ENCODE data around the gene ZNF521. TPM values are rescaled to one million over a fixed set of nuclear protein-coding genes. Genes with fewer than 3 reads are reported as not detected.

Gene ZNF521
- polyA plus RNA-seq, 3 donors: 0.07 to 0.20 TPM; not detected in 1

GRCh38 chr18:25364732-25365131, 12.8 kb upstream of the ZNF521 start:
- Histone ChIP-seq H3K4me2 (replicated peaks; ENCODE audit: extremely low read depth, low read length, poor library complexity, severe bottlenecking) (no peak overlapping the region), H3K27me3 (ENCODE audit: control insufficient read depth in 2 of 2, insufficient read depth in 2 of 2, low read length in 2 of 2) (no peaks in the 10 kb centered on the region), H3K9me3 (replicated peaks in 1 of 2; ENCODE audit: control insufficient read depth in 1 of 2, insufficient read depth in 1 of 2, low read length in 2 of 2) (no peaks in the 10 kb centered on the region), H3K36me3 (replicated peaks in 1 of 2; ENCODE audit: control insufficient read depth in 1 of 2, insufficient read depth in 2 of 2, low read length in 2 of 2) (no peaks in the 10 kb centered on the region), H3K27ac (ENCODE audit: low read depth in 1 of 2, low read length in 2 of 2) (no peak overlapping the region), H2AFZ (ENCODE audit: insufficient read depth, low read depth, low read length, poor library complexity, severe bottlenecking) (no peak overlapping the region), H4K20me1 (ENCODE audit: insufficient read depth, low read length) (no peaks in the 10 kb centered on the region), H3K9ac (ENCODE audit: insufficient read depth, low read length, poor library complexity, severe bottlenecking) (no peak overlapping the region), H3K4me1 (ENCODE audit: control insufficient read depth in 1 of 2, insufficient read depth in 2 of 2, low read length in 2 of 2) (peaks cover 0 to 15% of the 10 kb centered on the region in 2 donors), H3K79me2 (ENCODE audit: insufficient read depth, low read length) (no peaks in the 10 kb centered on the region), H3K4me3 (replicated peaks in 1 of 3; ENCODE audit: low read depth in 2 of 3, low read length in 3 of 3) (no peak overlapping the region)
- H3K36me3 Mint-ChIP-seq: no peaks in the 10 kb centered on the region
- H3K9me3 Mint-ChIP-seq: peaks cover 0 to 7% (median 2%) of the 10 kb centered on the region in 7 donors
- no peak for TF ChIP-seq CTCF (IDR thresholded peaks at IDR 0.05)
- DNase-seq: no peak
- no peak overlapping the region for H3K27ac Mint-ChIP-seq
- intact Hi-C loops (cut with micrococcal nuclease): no loop called here
- H3K4me3 Mint-ChIP-seq: no peak overlapping the region
- peaks cover 14% of the 10 kb centered on the region for H3K4me1 Mint-ChIP-seq
- peaks cover 1 to 5% (median 4%) of the 10 kb centered on the region in 3 donors for H3K27me3 Mint-ChIP-seq (ENCODE audit: low read depth in 3 of 3)

GRCh38 chr18:25360301-25360899, 8.4 kb upstream of the ZNF521 start:
- Histone ChIP-seq H3K4me2 (replicated peaks; ENCODE audit: extremely low read depth, low read length, poor library complexity, severe bottlenecking) (no peak overlapping the region), H3K36me3 (replicated peaks in 1 of 2; ENCODE audit: control insufficient read depth in 1 of 2, insufficient read depth in 2 of 2, low read length in 2 of 2) (no peaks in the 10 kb centered on the region), H3K4me3 (replicated peaks in 1 of 3; ENCODE audit: low read depth in 2 of 3, low read length in 3 of 3) (no peak overlapping the region), H3K9ac (ENCODE audit: insufficient read depth, low read length, poor library complexity, severe bottlenecking) (no peak overlapping the region), H2AFZ (ENCODE audit: insufficient read depth, low read depth, low read length, poor library complexity, severe bottlenecking) (no peak overlapping the region), H4K20me1 (ENCODE audit: insufficient read depth, low read length) (no peaks in the 10 kb centered on the region), H3K4me1 (ENCODE audit: control insufficient read depth in 1 of 2, insufficient read depth in 2 of 2, low read length in 2 of 2) (peaks cover 0 to 16% of the 10 kb centered on the region in 2 donors), H3K27ac (ENCODE audit: low read depth in 1 of 2, low read length in 2 of 2) (peak overlapping the region in 1 of 2 donors; percentile 12), H3K79me2 (ENCODE audit: insufficient read depth, low read length) (no peaks in the 10 kb centered on the region), H3K9me3 (replicated peaks in 1 of 2; ENCODE audit: control insufficient read depth in 1 of 2, insufficient read depth in 1 of 2, low read length in 2 of 2) (no peaks in the 10 kb centered on the region), H3K27me3 (ENCODE audit: control insufficient read depth in 2 of 2, insufficient read depth in 2 of 2, low read length in 2 of 2) (peaks cover 2 to 5% of the 10 kb centered on the region in 2 donors)
- DNase-seq: peak; percentile 19 to 81 (median 58)
- Mint-ChIP-seq H3K27ac (peak overlapping the region in 2 of 7 donors; percentile 69 to 88), H3K4me1 (peaks cover 17% of the 10 kb centered on the region), H3K9me3 (peaks cover 0 to 7% (median 0%) of the 10 kb centered on the region in 7 donors), H3K36me3 (no peaks in the 10 kb centered on the region), H3K4me3 (no peak overlapping the region), H3K27me3 (ENCODE audit: low read depth in 3 of 3) (peaks cover 1 to 5% (median 4%) of the 10 kb centered on the region in 3 donors)
- WGBS (ENCODE audit: insufficient coverage): 30% methylated on average over 2 of the region's 5 CpGs
- intact Hi-C loops (cut with micrococcal nuclease): no loop called here
- no peak for TF ChIP-seq CTCF (IDR thresholded peaks at IDR 0.05)

All from CD14-positive monocyte (primary cell).